NCI-H748 (cell line): ENCODE measurements around the gene PRLR.
"Not testable (repeated sequence)": the region's sequence is repeated elsewhere in the genome, so short reads cannot be mapped to it uniquely, and the experiment has no call there.

ENCODE experiments used
- DNase-seq: peaks from one replicate; lab custom pipeline; 2025; ENCODE audit not compliant: unreplicated experiment; lab: John Stamatoyannopoulos, UW

The PRLR gene

DNA sequence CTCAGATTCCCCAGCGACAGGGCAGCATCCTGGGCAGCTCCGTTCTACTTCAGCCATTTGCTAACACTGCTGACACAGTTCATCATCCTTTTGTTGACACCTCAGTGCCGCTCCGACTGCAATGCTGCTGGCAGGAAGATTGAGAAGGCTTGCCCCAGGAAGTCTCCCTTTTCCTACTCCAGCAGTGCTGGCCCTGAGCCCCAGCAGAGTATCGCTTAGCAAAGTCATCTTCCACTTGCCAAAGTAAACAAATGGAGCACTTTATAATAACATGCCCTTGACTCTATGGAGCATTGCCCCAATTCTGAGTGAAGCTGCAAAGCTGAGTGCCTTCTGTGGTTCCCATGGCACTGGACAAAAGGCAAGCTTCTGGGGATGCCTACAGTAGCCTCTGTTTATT, 32.2 kb downstream of the PRLR start:
- DNase-seq, result peak; percentile 94

- no peak for DNase-seq
Observed at GRCh38 chr5:35197351-35197750, 32.9 kb downstream of the PRLR start.

- DNase-seq, result no peak
Observed at GRCh38 chr5:35195472-35195852, 34.8 kb downstream of the PRLR start.

DNA sequence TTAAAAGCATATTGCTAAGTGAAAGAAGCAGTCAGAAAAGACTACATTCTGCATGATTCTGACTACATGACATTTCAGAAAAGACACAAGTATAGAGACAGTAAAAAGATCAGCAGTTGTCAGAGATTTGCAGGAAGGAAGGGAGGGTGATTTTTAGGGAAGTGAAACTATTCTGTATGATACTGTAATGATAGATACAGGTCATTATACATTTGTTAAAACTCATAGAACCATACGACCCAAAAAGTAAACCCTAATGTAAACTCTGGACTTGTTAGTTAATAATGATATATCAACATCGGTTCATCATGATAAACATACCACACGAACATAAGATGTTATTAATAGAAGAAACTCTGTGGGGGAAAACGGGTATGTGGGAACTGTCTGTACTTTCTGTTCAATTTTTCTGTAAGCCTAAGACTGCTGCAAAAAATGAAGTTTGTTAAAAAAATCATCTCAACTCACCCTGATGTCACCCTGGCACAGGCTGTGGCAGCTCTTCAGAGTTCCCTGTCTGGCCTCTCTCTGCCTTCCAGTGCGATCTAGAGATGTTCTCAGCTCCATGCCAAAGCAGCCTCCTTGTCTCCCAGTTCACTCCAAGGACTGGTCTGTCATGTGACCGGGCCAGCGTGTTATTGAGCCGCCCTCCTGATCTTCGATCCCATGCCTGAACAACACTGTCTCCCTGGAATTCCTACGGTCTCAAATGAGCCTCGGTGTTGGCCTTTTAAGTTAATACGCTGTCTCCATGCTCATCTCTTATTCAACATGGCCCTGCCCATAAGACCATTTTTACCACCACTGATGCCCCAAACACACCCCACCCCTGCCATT, 35.4 kb downstream of the PRLR start:
- no peak for DNase-seq

- no peak for DNase-seq
Observed at GRCh38 chr5:35192506-35192905, 37.8 kb downstream of the PRLR start.

GRCh38 chr5:35189801-35190200, 40.5 kb downstream of the PRLR start:
- not testable (repeated sequence) for DNase-seq

DNA sequence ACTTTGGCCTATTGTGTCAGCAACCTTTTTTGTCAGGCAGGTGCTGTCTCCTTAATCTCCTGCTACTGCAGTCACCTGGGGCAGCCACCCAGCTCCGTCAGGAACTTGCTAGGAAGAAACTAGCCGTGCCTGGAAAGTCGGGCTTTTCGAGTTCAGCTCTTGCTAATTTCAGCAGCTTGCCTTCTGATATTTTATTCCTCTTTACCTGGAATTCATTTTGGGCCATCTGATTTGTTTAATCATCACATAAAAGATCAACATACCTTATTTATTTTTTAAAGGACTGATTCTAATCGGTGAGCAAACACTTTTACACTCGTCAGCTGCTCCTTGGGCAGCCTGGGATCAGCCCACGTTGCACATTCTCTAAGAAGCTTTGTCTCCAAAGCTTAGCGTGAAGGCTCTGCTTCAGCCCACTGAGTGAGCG, 42.2 kb downstream of the PRLR start:
- DNase-seq, result peak; percentile 42

DNA sequence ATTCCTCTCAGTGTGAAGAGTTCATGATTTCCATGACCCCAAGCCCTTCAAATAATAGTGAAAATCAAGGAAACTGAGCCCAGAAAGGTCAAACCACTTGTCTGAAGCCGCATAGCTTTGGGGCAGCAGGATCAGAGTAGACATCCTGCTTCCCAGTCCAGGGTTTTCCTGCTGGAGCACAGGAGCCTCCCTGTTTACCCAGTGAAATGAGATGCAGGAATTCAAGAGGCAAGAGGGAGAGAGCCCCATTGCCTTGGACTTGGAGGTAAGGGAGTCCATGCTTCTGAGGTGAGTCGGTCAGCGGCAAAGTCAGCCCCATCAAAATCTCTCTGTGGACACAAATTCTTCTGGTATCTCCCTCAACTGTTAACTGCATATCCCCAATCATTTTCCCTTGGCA, 42.7 kb downstream of the PRLR start:
- DNase-seq, result not testable (repeated sequence)

- no peak for DNase-seq
Observed at GRCh38 chr5:35186749-35187148, 43.5 kb downstream of the PRLR start.

DNA sequence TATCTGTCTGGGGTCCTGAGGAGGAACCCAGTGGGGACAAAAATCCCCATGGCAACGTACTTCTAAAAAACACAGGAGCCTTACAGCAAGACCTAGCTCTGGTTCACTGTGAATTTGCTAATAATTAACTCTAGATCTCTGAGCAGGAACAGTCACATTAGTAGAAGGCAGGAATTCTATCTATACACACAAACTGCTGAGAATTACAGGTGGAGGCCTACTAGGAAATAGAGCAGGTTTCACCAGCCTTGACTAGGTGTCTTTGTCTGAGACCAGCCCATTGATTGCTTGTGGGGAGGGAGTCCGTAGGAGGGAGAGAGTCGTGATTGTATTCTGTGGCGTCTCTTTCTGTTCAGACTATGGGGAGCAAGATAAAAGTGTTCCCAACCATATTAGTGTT, 44.8 kb downstream of the PRLR start:
- no peak for DNase-seq

DNA sequence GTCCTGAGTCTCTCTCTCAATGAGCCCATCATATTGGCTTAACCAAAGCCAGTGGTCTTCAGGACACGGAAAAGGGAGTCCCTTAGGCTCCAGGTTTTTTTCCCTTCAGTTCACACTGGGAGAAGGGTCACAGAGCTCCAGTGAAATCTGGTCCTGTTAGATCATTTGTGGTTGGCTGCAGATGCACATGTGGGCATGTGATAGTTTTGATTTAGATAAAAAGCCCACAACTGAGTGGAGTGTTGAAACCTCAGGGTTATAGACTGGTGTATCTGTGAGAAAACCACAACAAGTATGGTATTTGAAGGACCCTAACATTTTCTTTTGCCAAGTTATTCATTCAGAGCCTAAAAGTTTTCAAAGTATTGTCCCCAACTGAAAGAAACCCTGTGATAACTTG, 46.7 kb downstream of the PRLR start:
- no peak for DNase-seq

GRCh38 chr5:35182910-35183535, 47.3 kb downstream of the PRLR start:
- DNase-seq, result peak; percentile 69

GRCh38 chr5:35182486-35182885, 47.8 kb downstream of the PRLR start:
- DNase-seq, result peak; percentile 42

DNA sequence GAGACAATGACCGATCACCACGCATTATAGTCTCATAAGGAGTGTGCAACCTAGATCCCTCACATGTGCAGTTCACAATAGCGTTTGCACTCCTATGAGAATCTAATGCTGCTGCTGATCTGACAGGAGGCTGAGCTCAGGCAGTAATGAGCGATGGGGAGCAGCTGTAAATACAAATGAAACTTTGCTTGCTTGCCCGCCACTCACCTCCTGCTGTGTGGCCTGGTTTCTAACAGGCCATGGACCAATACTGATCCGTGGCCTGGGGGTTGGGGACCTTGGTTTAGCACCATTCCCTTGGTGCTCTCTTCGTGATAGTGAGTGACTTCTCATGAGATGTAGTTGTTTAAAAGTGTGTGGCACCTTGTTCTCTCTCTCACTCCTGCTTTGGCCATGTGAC, 50.2 kb downstream of the PRLR start:
- no peak for DNase-seq

GRCh38 chr5:35177783-35178182, 52.5 kb downstream of the PRLR start:
- DNase-seq, result no peak

GRCh38 chr5:35172533-35172932, 57.8 kb downstream of the PRLR start:
- DNase-seq, result no peak

GRCh38 chr5:35171991-35172390, 58.3 kb downstream of the PRLR start:
- no peak for DNase-seq

- DNase-seq, result peak; percentile 90
Observed at GRCh38 chr5:35171078-35171477, 59.2 kb downstream of the PRLR start.

- DNase-seq, result no peak
Observed at GRCh38 chr5:35166043-35166442, 64.2 kb downstream of the PRLR start.

DNA sequence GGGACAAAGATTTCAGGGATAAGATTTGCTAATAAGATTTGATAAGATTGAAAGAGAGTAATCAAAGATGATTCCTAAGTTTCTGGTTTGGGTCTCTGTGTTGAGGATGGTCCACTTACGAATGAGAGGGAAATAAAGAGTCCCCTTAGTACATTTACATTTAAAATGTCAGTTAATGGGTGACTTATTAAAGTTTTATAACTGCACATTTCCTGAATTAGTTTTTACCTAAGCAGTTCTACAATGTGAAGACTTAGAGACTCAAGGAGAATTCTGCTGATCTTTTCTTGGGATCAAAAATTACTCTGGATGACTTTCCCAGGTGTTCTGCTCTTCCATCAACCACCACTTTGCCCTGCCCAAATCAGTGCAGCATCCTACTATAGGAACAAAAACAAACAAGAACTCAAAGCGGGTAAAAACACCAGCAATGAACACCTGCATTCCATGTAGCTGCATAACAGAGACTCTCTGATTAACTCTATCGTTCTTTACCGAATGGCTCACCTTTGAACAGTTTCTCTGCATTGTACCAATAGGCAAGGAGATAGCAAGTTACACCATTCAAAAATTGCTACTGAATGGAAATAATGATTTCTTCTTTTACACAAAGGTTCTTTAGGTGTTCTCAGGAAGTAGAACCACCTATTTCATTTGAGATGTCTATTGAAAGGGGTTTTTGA, 65.3 kb downstream of the PRLR start:
- no peak for DNase-seq

GRCh38 chr5:35163710-35164033, 66.6 kb downstream of the PRLR start:
- DNase-seq, result no peak
